A549 (cell line): Measurements from ENCODE around the gene SMG9. TPM values are rescaled to one million over a fixed set of nuclear protein-coding genes. Genes with fewer than 3 reads are reported as not detected.

ENCODE experiments used
- ATAC-seq, 2 experiments: fragments of 200-7000 bp in 1 of 2; fragments of >200 bp in 1 of 2; cut with Nextera tagmentation in 1 of 2; cut with Tn5 transposase in 1 of 2; 3 replicates each; pipeline versions ENCODE4 v1.8.0 to v1.9.1; 2018 to 2020; ENCODE audit warnings: mild to moderate bottlenecking in 1 of 2, moderate library complexity in 1 of 2
- CTCF ChIA-PET: fragments of 300-600 bp; sonication (Branson Sonifier 250); formaldehyde crosslinking; extraction: SDS; loops from one replicate; lab custom pipeline; 2021; ENCODE audit warnings: antibody characterized with exemption, inconsistent platforms; lab: Yijun Ruan, JAX
- POLR2A ChIA-PET: fragments of 350-600 bp; formaldehyde crosslinking; extraction: SDS; loops from one replicate; lab custom pipeline; 2021; ENCODE audit warnings: antibody characterized with exemption, inconsistent platforms; lab: Yijun Ruan, JAX
- DNase-seq, 2 experiments: peaks; one replicate each; pipeline versions ENCODE4 v3.0.0 to v3.0.0-alpha.2; 2011 to 2016; ENCODE audit warnings: low read depth in 1 of 2, low spot score in 1 of 2
- FAIRE-seq: peaks from 2 replicates; lab custom pipeline; 2011; peaks lifted over from hg19 to GRCh38; lab: Jason Lieb, UNC
- H3K27ac ChIP-seq, 2 experiments: fragments of >200 bp; sonication (Bioruptor Twin); formaldehyde crosslinking; 3 replicates each; pipeline ENCODE4 v1.5.1; 2016 to 2017
- H3K4me1 ChIP-seq: fragments of >200 bp; sonication (Bioruptor Twin); formaldehyde crosslinking; 3 replicates; pipeline ENCODE4 v1.6.1; 2016
- H3K4me2 ChIP-seq: fragments of >200 bp; sonication (Bioruptor Twin); formaldehyde crosslinking; 3 replicates; pipeline ENCODE4 v1.6.1; 2016
- H3K4me3 ChIP-seq: fragments of >200 bp; sonication (Bioruptor Twin); formaldehyde crosslinking; 3 replicates; pipeline ENCODE4 v1.5.1; 2016
- H3K9me3 ChIP-seq: fragments of >200 bp; sonication (Bioruptor Twin); formaldehyde crosslinking; 3 replicates; pipeline ENCODE4 v1.6.1; 2016
- ATOH8 ChIP-seq: fragments of 250-450 bp; sonication (Bioruptor Pico); IDR thresholded peaks from 2 replicates; pipeline ENCODE4 v1.5.0; 2020; ENCODE audit warnings: low read depth, mild to moderate bottlenecking, moderate library complexity
- CTCF ChIP-seq: fragments of >200 bp; sonication (Bioruptor Twin); formaldehyde crosslinking; IDR thresholded peaks from 3 replicates; pipeline ENCODE4 v1.5.1; 2016
- EHF ChIP-seq: fragments of 250-450 bp; sonication (Bioruptor Pico); IDR thresholded peaks from 2 replicates; pipeline ENCODE4 v1.5.0; 2020; ENCODE audit warnings: mild to moderate bottlenecking
- FOXS1 ChIP-seq: fragments of 250-450 bp; sonication (Bioruptor Pico); IDR thresholded peaks from 2 replicates; pipeline ENCODE4 v1.5.0; 2020; ENCODE audit warnings: mild to moderate bottlenecking, moderate library complexity
- MAX ChIP-seq: IDR thresholded peaks from 2 replicates; pipeline ENCODE4 v1.6.1; 2012
- MAZ ChIP-seq: fragments of 150-350 bp; IDR thresholded peaks from 2 replicates; pipeline ENCODE4 v1.6.1; 2014; ENCODE audit warnings: antibody characterized with exemption, low read depth, low read length, borderline replicate concordance
- POLR2AphosphoS2 ChIP-seq: conservative IDR thresholded peaks from 2 replicates; pipeline ENCODE4 v1.6.1; 2012; ENCODE audit warnings: low read length, improper control_type of control experiment, inconsistent platforms
- RARB ChIP-seq: fragments of 250-450 bp; sonication (Bioruptor Pico); IDR thresholded peaks from 2 replicates; pipeline ENCODE4 v1.8.0; 2021; ENCODE audit warnings: mild to moderate bottlenecking, moderate library complexity
- RNF2 ChIP-seq: fragments of 200-600 bp; sonication (generic); IDR thresholded peaks from 2 replicates; pipeline ENCODE4 v1.6.1; 2016; ENCODE audit warnings: low read depth, mild to moderate bottlenecking, antibody characterized with exemption, moderate library complexity, borderline replicate concordance
- TP53 ChIP-seq: fragments of 250-450 bp; sonication (Bioruptor Pico); IDR thresholded peaks from 2 replicates; pipeline ENCODE4 v1.5.0; 2021; ENCODE audit warnings: mild to moderate bottlenecking, moderate library complexity
- ZC3H11A ChIP-seq: fragments of 450-650 bp; IDR thresholded peaks from 2 replicates; pipeline ENCODE4 v1.6.1; 2014; ENCODE audit warnings: antibody characterized with exemption, mild to moderate bottlenecking
- ZFP36 ChIP-seq: fragments of 450-650 bp; IDR thresholded peaks from 2 replicates; pipeline ENCODE4 v1.6.1; 2014; ENCODE audit warnings: borderline replicate concordance; ENCODE audit not compliant: partially characterized antibody
- WGBS: methylation state at CpG from one replicate; pipeline ENCODE4 v1.1.6; 2017; ENCODE audit errors: missing lambda C conversion rate; 5-methylcytosine and 5-hydroxymethylcytosine counted together
- polyA plus RNA-seq, 4 experiments: library from polyadenylated mRNA; depleted of rRNA in 3 of 4; stranded (reverse); fragments of >200 nt; fragmentation: RNase III in 1 of 4; extraction: RNeasy Plus Mini Kit Qiagen cat#74134 plus additional on column Dnase treatment in 1 of 4; gene quantifications; 2 replicates in 3 of 4; 3 replicates in 1 of 4; pipeline ENCODE4 v1.2.3, GENCODE V29; 2011 to 2017

SMG9 gene
- polyA plus RNA-seq, 2 of the 4 experiments (the other 2 are of a cell fraction), result 14.2 to 44.2 TPM

GRCh38 chr19:43799502-43800142 lies 44.9 kb upstream of the SMG9 start:
- H3K9me3 ChIP-seq, result peaks cover 9% of the 10 kb centered on the region
- FAIRE-seq (no peak), DNase-seq (no peak), ATAC-seq (no peak; a peak in 2 of 6 replicates)
- H3K4me2 ChIP-seq, result no peak overlapping the region
- H3K4me1 ChIP-seq, result 0 out of 3 replicates have a peak, but pooled peaks cover 4% of the 10 kb centered on the region
- no peak for TF ChIP-seq CTCF
- no peak for TF ChIP-seq FOXS1 (CRISPR knock-in tag)
- TF ChIP-seq ATOH8 (CRISPR knock-in tag), result no peak
- TF ChIP-seq RNF2, result no peak
- no peak for TF ChIP-seq TP53 (CRISPR knock-in tag)
- no peak for TF ChIP-seq EHF (CRISPR knock-in tag)
- TF ChIP-seq MAZ, result no peak
- CTCF ChIA-PET, result interaction anchor here (1.0 to 1.6 kb wide), 3 partner anchors 10 to 55 kb away, joined by 3 to 4 read pairs (median 3); no protein-coding TSS in a partner anchor
- POLR2A ChIA-PET, result interaction anchor here (0.6 kb wide), 1 partner anchor 307 kb away, joined by 3 read pairs; no protein-coding TSS in a partner anchor
- no peak overlapping the region for H3K4me3 ChIP-seq
- H3K27ac ChIP-seq, result no peak overlapping the region
- 79% methylated on average over 6 of the region's 6 CpGs for WGBS

DNA sequence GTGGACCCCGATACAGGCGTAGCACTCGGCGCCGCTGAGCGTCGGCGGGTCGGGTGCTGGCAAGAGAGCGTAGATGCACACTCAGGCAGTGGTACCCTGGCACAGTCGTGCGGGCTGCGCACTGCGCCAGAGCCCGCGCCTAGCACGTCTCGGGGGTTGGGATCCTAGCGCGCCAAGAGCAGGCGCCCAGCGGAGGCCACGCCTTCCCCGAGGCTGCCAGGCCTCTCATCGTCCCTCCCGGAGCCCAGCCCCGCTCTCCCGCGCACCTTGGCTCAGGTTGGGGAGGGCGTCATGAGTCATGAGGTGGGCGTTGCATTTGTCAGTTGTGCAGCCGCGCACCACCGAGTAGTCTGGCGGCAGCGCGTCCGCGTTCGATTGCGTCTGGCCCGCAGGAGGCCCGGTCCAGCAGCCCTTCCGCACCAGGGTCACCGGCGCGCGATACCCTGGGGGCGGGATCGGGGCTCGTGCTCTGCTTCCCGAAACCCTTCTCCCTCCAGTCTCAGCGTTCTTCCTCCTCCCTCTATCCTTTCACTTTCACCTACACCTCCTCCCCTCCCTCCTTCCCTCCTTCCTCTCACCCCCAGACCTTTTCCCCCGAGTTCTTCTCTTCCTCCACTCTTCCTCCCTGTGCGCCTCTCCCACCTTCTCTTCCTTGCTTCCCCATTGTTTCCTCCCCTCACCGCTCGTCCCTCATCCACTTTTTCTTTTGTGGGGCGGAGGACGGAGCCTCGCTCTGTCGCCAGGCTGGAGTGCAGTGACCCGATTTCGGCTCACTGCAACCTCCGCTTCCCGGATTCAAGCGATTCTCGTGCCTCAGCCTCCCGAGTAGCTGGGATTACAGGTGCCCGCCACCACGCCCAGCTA lies 44.0 kb upstream of the SMG9 start:
- H3K4me1 ChIP-seq, result 0 out of 3 replicates have a peak, but pooled peaks cover 4% of the 10 kb centered on the region
- CTCF ChIA-PET, result interaction anchor here (1.0 to 1.6 kb wide), 3 partner anchors 11 to 54 kb away, joined by 3 to 4 read pairs (median 3); no protein-coding TSS in a partner anchor
- H3K4me2 ChIP-seq, result peak overlapping the region; percentile 73
- POLR2A ChIA-PET, result interaction anchor here (0.6 kb wide), 1 partner anchor 306 kb away, joined by 3 read pairs; no protein-coding TSS in a partner anchor
- H3K9me3 ChIP-seq, result peaks cover 9% of the 10 kb centered on the region
- 52% methylated on average over 54 of the region's 70 CpGs for WGBS
- FAIRE-seq (no peak), DNase-seq (peak in 1 of 2 experiments; percentile 30), ATAC-seq (peak; percentile 37 to 75; a peak in 5 of 6 replicates)
- peak overlapping the region in 1 of 2 experiments; percentile 12; a peak in 2 of 6 replicates for H3K27ac ChIP-seq
- TF ChIP-seq ZC3H11A (no peak), RARB (CRISPR knock-in tag) (no peak), MAX (0 out of 2 replicates have a peak, but pooled peaks have one; percentile 32)
- peak overlapping the region; percentile 40 for H3K4me3 ChIP-seq

GRCh38 chr19:43798026-43798545 lies 43.3 kb upstream of the SMG9 start:
- TF ChIP-seq POLR2AphosphoS2, result no peak
- TF ChIP-seq ZFP36, result peak; percentile 47
- POLR2A ChIA-PET, result no interaction called here
- 0 out of 3 replicates have a peak, but pooled peaks cover 4% of the 10 kb centered on the region for H3K4me1 ChIP-seq
- CTCF ChIA-PET, result no interaction called here
- DNase-seq (no peak), ATAC-seq (peak in 1 of 2 experiments; percentile 19; a peak in 3 of 6 replicates), FAIRE-seq (no peak)
- peak overlapping the region; percentile 73 for H3K4me2 ChIP-seq
- peak overlapping the region; percentile 40 for H3K4me3 ChIP-seq
- peak overlapping the region in 1 of 2 experiments; percentile 12; a peak in 2 of 6 replicates for H3K27ac ChIP-seq
- 34% methylated on average over 5 of the region's 5 CpGs for WGBS
- peaks cover 9% of the 10 kb centered on the region for H3K9me3 ChIP-seq
